ENCODE results near the gene RHBDL1.

The RHBDL1 gene

DNA sequence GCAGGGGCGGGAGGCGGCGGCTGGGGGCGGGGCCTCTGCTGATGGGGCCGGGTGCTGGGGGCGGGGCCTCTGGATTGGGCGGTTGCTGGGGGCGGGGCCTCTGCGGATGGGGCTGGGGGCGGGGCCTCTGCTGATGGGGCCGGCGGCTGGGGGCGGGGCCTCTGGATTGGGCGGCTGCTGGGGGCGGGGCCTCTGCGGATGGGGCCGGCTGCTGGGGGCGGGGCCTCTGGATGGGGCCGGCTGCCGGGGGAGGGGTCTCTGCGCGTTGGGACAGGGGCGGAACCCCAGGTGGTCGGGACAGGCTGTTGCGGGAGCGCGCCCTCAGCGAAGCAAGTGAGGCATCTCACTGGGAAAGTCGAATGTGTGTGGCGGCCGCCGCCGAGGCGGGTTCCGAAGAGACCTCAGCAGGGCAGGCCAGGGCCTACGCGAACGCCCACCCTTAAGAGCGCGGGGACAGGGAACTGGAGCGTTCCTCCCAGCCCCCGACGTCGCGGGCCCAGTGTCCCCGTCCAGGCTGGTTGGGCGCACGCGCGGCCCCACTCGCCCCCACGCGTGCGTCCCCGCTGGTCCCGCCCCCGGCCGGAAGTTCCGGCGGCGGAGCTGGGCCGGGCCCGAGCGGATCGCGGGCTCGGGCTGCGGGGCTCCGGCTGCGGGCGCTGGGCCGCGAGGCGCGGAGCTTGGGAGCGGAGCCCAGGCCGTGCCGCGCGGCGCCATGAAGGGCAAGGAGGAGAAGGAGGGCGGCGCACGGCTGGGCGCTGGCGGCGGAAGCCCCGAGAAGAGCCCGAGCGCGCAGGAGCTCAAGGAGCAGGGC lies 4.5 kb downstream of the RHBDL1 start, which contains the start of gene STUB1 (continued):
- TF ChIP-seq PRDM2 (tag by site-specific recombination; IDR thresholded peaks at IDR 0.05; ENCODE audit: borderline replicate concordance): no peak
- TF ChIP-seq ZNF37A (tag by site-specific recombination; IDR thresholded peaks at IDR 0.05): no peak
- TF ChIP-seq ZNF174 (tag by site-specific recombination; IDR thresholded peaks at IDR 0.05): no peak
- no peak for TF ChIP-seq ZNF404 (tag by site-specific recombination; IDR thresholded peaks at IDR 0.05)
- no peak for TF ChIP-seq ZNF292 (tag by site-specific recombination; IDR thresholded peaks at IDR 0.05; ENCODE audit: borderline replicate concordance, low read depth)
- no peak for TF ChIP-seq ZNF184 (tag by site-specific recombination; IDR thresholded peaks at IDR 0.05)

DNA sequence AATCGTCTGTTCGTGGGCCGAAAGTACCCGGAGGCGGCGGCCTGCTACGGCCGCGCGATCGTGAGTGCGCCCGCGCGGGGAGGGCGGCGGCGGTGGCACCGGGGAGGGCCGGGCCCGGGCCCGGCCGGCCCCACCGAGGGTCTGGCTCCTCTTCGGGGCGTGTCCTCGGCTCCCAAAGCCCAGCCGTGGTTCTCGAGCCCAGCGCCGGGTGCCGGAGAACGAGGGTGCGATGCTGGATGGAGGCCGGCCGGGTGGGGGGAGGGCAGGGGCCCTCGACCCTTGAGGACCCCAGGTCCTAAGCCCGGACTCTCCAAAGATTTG lies 5.1 kb downstream of the RHBDL1 start:
- peak overlapping the region; percentile 97 for H3K27ac ChIP-seq (ENCODE audit: extremely low read depth, low read depth, low read length)

More for the DNA sequence above, 5.1 kb downstream of the RHBDL1 start:
- H3K4me1 ChIP-seq (ENCODE audit: control insufficient read depth, insufficient read depth, low read length): peaks cover 14% of the 10 kb centered on the region; the same call in 1 of the 2 replicates
- no peaks in the 10 kb centered on the region for H3K9me3 ChIP-seq (ENCODE audit: control insufficient read depth, insufficient read depth, low read depth, low read length)
- ChIA-PET POLR2A (interaction anchor here (0.9 to 5.4 kb wide), 10 partner anchors 9 to 108 kb away, joined by 3 to 57 read pairs (median 4); partner anchors contain the start of genes ANTKMT, CHTF18, RHOT2 and RPUSD1), CTCF (no interaction called here)
- peaks cover 3 to 42% of the 10 kb centered on the region in 2 experiments; a peak in 1 of 3 replicates for H3K36me3 ChIP-seq (ENCODE audit: control insufficient read depth in 2 of 2, insufficient read depth in 1 of 2, low read length in 2 of 2)
- no peak for TF ChIP-seq ZNF785 (tag by site-specific recombination; IDR thresholded peaks at IDR 0.05)
- TF ChIP-seq ZNF23 (tag by site-specific recombination; IDR thresholded peaks at IDR 0.05; ENCODE audit: borderline replicate concordance): no peak
- no peak for TF ChIP-seq ZNF132 (tag by site-specific recombination; IDR thresholded peaks at IDR 0.05; ENCODE audit: borderline replicate concordance)
- no peak for TF ChIP-seq ZNF777 (tag by site-specific recombination; IDR thresholded peaks at IDR 0.05; ENCODE audit: borderline replicate concordance)
- TF ChIP-seq ZNF768 (tag by site-specific recombination; IDR thresholded peaks at IDR 0.05): no peak
- no peak for TF ChIP-seq SP2 (tag by site-specific recombination; IDR thresholded peaks at IDR 0.05)
- no peak for TF ChIP-seq ZBTB20 (tag by site-specific recombination; IDR thresholded peaks at IDR 0.05)
- TF ChIP-seq ZNF366 (tag by site-specific recombination; conservative IDR thresholded peaks at IDR 0.05): no peak
- no peak for TF ChIP-seq KLF10 (tag by site-specific recombination; IDR thresholded peaks at IDR 0.05)
- TF ChIP-seq, protein P1, sequence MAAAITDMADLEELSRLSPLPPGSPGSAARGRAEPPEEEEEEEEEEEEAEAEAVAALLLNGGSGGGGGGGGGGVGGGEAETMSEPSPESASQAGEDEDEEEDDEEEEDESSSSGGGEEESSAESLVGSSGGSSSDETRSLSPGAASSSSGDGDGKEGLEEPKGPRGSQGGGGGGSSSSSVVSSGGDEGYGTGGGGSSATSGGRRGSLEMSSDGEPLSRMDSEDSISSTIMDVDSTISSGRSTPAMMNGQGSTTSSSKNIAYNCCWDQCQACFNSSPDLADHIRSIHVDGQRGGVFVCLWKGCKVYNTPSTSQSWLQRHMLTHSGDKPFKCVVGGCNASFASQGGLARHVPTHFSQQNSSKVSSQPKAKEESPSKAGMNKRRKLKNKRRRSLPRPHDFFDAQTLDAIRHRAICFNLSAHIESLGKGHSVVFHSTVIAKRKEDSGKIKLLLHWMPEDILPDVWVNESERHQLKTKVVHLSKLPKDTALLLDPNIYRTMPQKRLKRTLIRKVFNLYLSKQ (tag by site-specific recombination; IDR thresholded peaks at IDR 0.05; ENCODE audit: borderline replicate concordance): no peak
- TF ChIP-seq SCRT1 (tag by site-specific recombination; IDR thresholded peaks at IDR 0.05; ENCODE audit: borderline replicate concordance): no peak
- TF ChIP-seq ZNF362 (tag by site-specific recombination; IDR thresholded peaks at IDR 0.05): no peak
- H3K4me3 ChIP-seq (ENCODE audit: low read depth, low read length): peak overlapping the region; percentile 82
